Osteoblast (primary cell): ENCODE measurements around the gene ZNF766. TPM values are rescaled to one million over a fixed set of nuclear protein-coding genes. Genes with fewer than 3 reads are reported as not detected.

Experiments used
- DNase-seq: peaks from one replicate; pipeline ENCODE4 v3.0.0; 2011; ENCODE audit warnings: low spot score, mixed read lengths; ENCODE audit not compliant: insufficient read length; ENCODE audit errors: missing footprints
- H2AFZ ChIP-seq: 2 replicates; pipeline ENCODE4 v1.6.0; 2011; ENCODE audit warnings: mild to moderate bottlenecking, low read length
- H3K27ac ChIP-seq: 2 replicates; pipeline ENCODE4 v1.5.1; 2011; ENCODE audit warnings: mild to moderate bottlenecking, low read depth, low read length, moderate library complexity
- H3K27me3 ChIP-seq: 2 replicates; pipeline ENCODE4 v1.6.0; 2012; ENCODE audit warnings: mild to moderate bottlenecking, control low read depth, inconsistent platforms, low read length, moderate library complexity; ENCODE audit not compliant: insufficient read depth
- H3K36me3 ChIP-seq: 2 replicates; pipeline ENCODE4 v1.5.1; 2011; ENCODE audit warnings: mild to moderate bottlenecking, low read length, control low read depth, moderate library complexity; ENCODE audit not compliant: insufficient read depth
- H3K4me1 ChIP-seq: 2 replicates; pipeline ENCODE4 v1.5.1; 2011; ENCODE audit warnings: mild to moderate bottlenecking, low read length, control low read depth, moderate library complexity; ENCODE audit not compliant: insufficient read depth
- H3K4me2 ChIP-seq: 2 replicates; pipeline ENCODE4 v1.6.0; 2011; ENCODE audit warnings: mild to moderate bottlenecking, low read length; ENCODE audit not compliant: insufficient read depth
- H3K4me3 ChIP-seq: fragments of 200-600 bp; sonication (generic); 3 replicates; pipeline ENCODE4 v1.5.1; 2012; ENCODE audit warnings: mild to moderate bottlenecking, low read length, inconsistent platforms; ENCODE audit not compliant: insufficient read depth
- H3K79me2 ChIP-seq: 2 replicates; pipeline ENCODE4 v1.6.0; 2012; ENCODE audit warnings: mild to moderate bottlenecking, low read length, control low read depth, inconsistent platforms; ENCODE audit not compliant: insufficient read depth
- H3K9me3 ChIP-seq: 2 replicates; pipeline ENCODE4 v1.5.1; 2011; ENCODE audit warnings: low read depth, low read length, control low read depth
- H4K20me1 ChIP-seq: 2 replicates; pipeline ENCODE4 v1.6.0; 2012; ENCODE audit warnings: mild to moderate bottlenecking, low read length, control low read depth; ENCODE audit not compliant: insufficient read depth
- total RNA-seq: library from RNA; depleted of rRNA; stranded (reverse); fragments of >200 nt; gene quantifications from 2 replicates; pipeline ENCODE4 v1.2.3, GENCODE V29; 2012
- TF ChIP-seq, protein P1 (sequence below): IDR thresholded peaks from 2 replicates; pipeline ENCODE4 v1.5.1; 2011; ENCODE audit warnings: mild to moderate bottlenecking, low read depth, low read length, moderate library complexity; ENCODE audit errors: extremely low read depth

Gene ZNF766
- total RNA-seq, 1 donor = 11.2 TPM

DNA sequence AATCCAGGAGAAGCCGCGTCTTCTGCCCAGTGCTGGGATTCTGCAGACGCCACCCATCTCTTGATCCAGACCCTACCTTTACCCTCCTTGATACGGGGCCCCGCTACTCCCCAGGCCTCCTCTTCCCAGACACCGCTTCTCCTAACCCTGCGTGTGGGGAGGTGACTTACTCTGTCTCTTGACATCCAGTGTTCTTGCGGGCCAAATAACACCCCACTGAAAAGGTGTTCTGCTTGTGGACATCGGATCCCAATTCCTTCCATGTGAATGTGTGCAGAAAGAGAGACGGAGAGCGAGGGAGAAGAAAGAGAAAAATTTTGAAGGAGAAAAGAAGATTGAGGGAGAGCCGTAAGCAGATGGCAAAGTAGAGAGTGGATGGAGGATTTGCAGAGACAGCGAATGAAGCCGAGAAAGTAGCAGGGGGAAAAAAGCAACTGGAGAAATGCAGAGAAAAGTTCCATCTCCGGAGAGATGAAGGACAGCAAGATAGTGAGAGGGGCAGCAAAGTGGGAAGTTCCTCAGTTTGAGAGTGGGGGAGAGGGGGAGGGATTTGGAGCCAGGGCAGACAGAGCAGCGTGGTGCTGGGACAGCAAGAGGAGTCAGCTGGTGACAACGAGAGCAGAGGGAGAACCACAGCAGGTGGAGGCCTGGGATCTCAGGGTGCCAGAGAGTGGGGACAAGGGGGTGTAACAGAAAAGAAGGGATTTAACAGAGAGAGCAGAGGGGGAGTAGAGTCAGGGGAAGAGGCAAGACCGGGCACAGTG, 28.4 kb downstream of the ZNF766 start:
- Histone ChIP-seq H3K27ac (peak overlapping the region; percentile 93), H3K4me1 (peaks cover 12% of the 10 kb centered on the region), H2AFZ (peak overlapping the region; percentile 97), H3K79me2 (no peaks in the 10 kb centered on the region), H3K9me3 (no peaks in the 10 kb centered on the region), H3K4me3 (peak overlapping the region; percentile 96), H3K4me2 (peak overlapping the region; percentile 84), H3K36me3 (peaks cover 23% of the 10 kb centered on the region), H4K20me1 (no peaks in the 10 kb centered on the region), H3K27me3 (no peaks in the 10 kb centered on the region)
- TF ChIP-seq, protein P1, sequence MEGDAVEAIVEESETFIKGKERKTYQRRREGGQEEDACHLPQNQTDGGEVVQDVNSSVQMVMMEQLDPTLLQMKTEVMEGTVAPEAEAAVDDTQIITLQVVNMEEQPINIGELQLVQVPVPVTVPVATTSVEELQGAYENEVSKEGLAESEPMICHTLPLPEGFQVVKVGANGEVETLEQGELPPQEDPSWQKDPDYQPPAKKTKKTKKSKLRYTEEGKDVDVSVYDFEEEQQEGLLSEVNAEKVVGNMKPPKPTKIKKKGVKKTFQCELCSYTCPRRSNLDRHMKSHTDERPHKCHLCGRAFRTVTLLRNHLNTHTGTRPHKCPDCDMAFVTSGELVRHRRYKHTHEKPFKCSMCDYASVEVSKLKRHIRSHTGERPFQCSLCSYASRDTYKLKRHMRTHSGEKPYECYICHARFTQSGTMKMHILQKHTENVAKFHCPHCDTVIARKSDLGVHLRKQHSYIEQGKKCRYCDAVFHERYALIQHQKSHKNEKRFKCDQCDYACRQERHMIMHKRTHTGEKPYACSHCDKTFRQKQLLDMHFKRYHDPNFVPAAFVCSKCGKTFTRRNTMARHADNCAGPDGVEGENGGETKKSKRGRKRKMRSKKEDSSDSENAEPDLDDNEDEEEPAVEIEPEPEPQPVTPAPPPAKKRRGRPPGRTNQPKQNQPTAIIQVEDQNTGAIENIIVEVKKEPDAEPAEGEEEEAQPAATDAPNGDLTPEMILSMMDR = no peak
- DNase-seq = peak; percentile 58

DNA sequence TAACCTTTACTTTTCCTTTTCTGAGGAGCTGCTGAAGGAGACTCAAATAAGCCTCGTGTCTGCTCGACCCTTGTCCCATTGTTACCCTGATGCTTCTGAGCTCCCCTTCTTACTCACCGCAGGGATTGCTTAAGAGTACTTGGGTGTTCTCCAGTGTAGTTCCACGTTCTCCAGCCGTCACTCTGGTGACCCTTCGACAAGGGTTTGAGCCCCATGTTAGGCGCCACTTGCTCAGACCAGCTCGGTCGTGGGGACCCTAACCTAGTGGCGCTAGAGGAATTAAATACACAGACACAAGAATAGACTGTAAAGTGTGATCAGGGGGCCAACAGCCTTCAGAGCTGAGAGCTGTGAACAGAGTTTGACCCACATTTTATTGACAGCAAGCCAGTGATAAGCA, 37.9 kb downstream of the ZNF766 start:
- no peaks in the 10 kb centered on the region for H3K27me3 ChIP-seq
- DNase-seq = no peak
- peaks cover 25% of the 10 kb centered on the region for H3K9me3 ChIP-seq
- peaks cover 38% of the 10 kb centered on the region for H3K36me3 ChIP-seq
- no peak overlapping the region for H3K4me3 ChIP-seq
- H2AFZ ChIP-seq = no peak overlapping the region
- H3K4me1 ChIP-seq = no peaks in the 10 kb centered on the region
- no peak overlapping the region for H3K27ac ChIP-seq
- no peaks in the 10 kb centered on the region for H3K79me2 ChIP-seq
- H3K4me2 ChIP-seq = no peak overlapping the region
- no peaks in the 10 kb centered on the region for H4K20me1 ChIP-seq
- TF ChIP-seq, protein P1 = no peak

GRCh38 chr19:52322429-52322828, 53.0 kb downstream of the ZNF766 start:
- H3K4me1 ChIP-seq = no peaks in the 10 kb centered on the region
- H3K79me2 ChIP-seq = no peaks in the 10 kb centered on the region
- peaks cover 30% of the 10 kb centered on the region for H3K36me3 ChIP-seq
- H3K27ac ChIP-seq = no peak overlapping the region
- H4K20me1 ChIP-seq = no peaks in the 10 kb centered on the region
- TF ChIP-seq, protein P1 = no peak
- no peak for DNase-seq
- H3K27me3 ChIP-seq = no peaks in the 10 kb centered on the region
- H3K4me3 ChIP-seq = no peak overlapping the region
- H3K4me2 ChIP-seq = no peak overlapping the region
- peaks cover 28% of the 10 kb centered on the region for H3K9me3 ChIP-seq
- H2AFZ ChIP-seq = no peak overlapping the region

GRCh38 chr19:52331757-52332156, 62.4 kb downstream of the ZNF766 start:
- no peak overlapping the region for H2AFZ ChIP-seq
- H4K20me1 ChIP-seq = no peaks in the 10 kb centered on the region
- no peak overlapping the region for H3K27ac ChIP-seq
- no peaks in the 10 kb centered on the region for H3K27me3 ChIP-seq
- H3K36me3 ChIP-seq = no peaks in the 10 kb centered on the region
- peaks cover 5% of the 10 kb centered on the region for H3K79me2 ChIP-seq
- peak; percentile 32 for DNase-seq
- no peak overlapping the region for H3K4me3 ChIP-seq
- no peak overlapping the region for H3K4me2 ChIP-seq
- H3K9me3 ChIP-seq = peaks cover 9% of the 10 kb centered on the region
- peaks cover 1% of the 10 kb centered on the region for H3K4me1 ChIP-seq
- TF ChIP-seq, protein P1 = no peak
